SK-N-SH (cell line): Measurements from ENCODE around the gene TREM1. TPM values are rescaled to one million over a fixed set of nuclear protein-coding genes. Genes with fewer than 3 reads are reported as not detected.

ENCODE experiments used
- CTCF ChIA-PET: fragments of 300-600, 350-600 bp; formaldehyde crosslinking; extraction: SDS; loops from one replicate; lab custom pipeline; 2021; lab: Yijun Ruan, JAX
- POLR2A ChIA-PET: fragments of 350-600 bp; sonication (Branson Sonifier 250); formaldehyde crosslinking; extraction: SDS; loops from one replicate; lab custom pipeline; 2020; ENCODE audit warnings: antibody characterized with exemption, inconsistent platforms; lab: Yijun Ruan, JAX
- DNase-seq: peaks from one replicate; pipeline ENCODE4 v3.0.0; 2012
- H2AFZ ChIP-seq: fragments of 200-600 bp; sonication (generic); 2 replicates; pipeline ENCODE4 v1.8.1; 2016; ENCODE audit warnings: antibody characterized with exemption, mild to moderate bottlenecking, low read depth
- H3F3A ChIP-seq: fragments of 200-600 bp; sonication (generic); replicated peaks from 2 replicates; pipeline ENCODE3; 2016; ENCODE audit warnings: antibody characterized with exemption, mild to moderate bottlenecking; ENCODE audit not compliant: insufficient read depth
- H3K27ac ChIP-seq, 2 experiments: fragments of 200-500 bp in 1 of 2; fragments of 200-600 bp in 1 of 2; sonication (Bioruptor generic) in 1 of 2; sonication (generic), shearing (Covaris generic) in 1 of 2; 2 replicates each; pipeline versions ENCODE4 v1.5.1 to v1.6.1; 2014 to 2016; ENCODE audit warnings: low read depth in 2 of 2, inconsistent platforms in 1 of 2, low read length in 1 of 2, mild to moderate bottlenecking in 1 of 2, mixed read lengths in 1 of 2
- H3K27me3 ChIP-seq: fragments of 200-600 bp; sonication (generic), shearing (Covaris generic); 2 replicates; pipeline ENCODE4 v1.6.1; 2016; ENCODE audit warnings: mixed run types; ENCODE audit not compliant: insufficient read depth
- H3K36me3 ChIP-seq, 2 experiments: fragments of 200-500 bp in 1 of 2; fragments of 200-600 bp in 1 of 2; sonication (Bioruptor generic) in 1 of 2; sonication (generic) in 1 of 2; replicated peaks in 1 of 2; 2 replicates each; pipeline versions ENCODE3 to v1.5.1; 2014 to 2016; ENCODE audit warnings: low read length in 1 of 2, mild to moderate bottlenecking in 1 of 2; ENCODE audit not compliant: insufficient read depth in 2 of 2, control insufficient read depth in 1 of 2
- H3K4me1 ChIP-seq, 2 experiments: fragments of 200-500 bp in 1 of 2; fragments of 200-600 bp in 1 of 2; sonication (Bioruptor generic) in 1 of 2; sonication (generic), shearing (Covaris generic) in 1 of 2; 2 replicates each; pipeline versions ENCODE4 v1.5.1 to v1.6.1; 2014 to 2016; ENCODE audit warnings: low read depth in 1 of 2, low read length in 1 of 2, mixed run types in 1 of 2; ENCODE audit not compliant: insufficient read depth in 2 of 2, control insufficient read depth in 1 of 2
- H3K4me2 ChIP-seq: fragments of 200-600 bp; sonication (generic), shearing (Covaris generic); 2 replicates; pipeline ENCODE4 v1.6.1; 2017; ENCODE audit warnings: mixed run types
- H3K4me3 ChIP-seq, 2 experiments: fragments of 200-500 bp in 1 of 2; fragments of 200-600 bp in 1 of 2; sonication (Bioruptor generic) in 1 of 2; sonication (generic), shearing (Covaris generic) in 1 of 2; 2 replicates each; pipeline versions ENCODE4 v1.5.1 to v1.8.1; 2014 to 2016; ENCODE audit warnings: low read depth in 2 of 2, inconsistent platforms in 1 of 2, low read length in 1 of 2, mild to moderate bottlenecking in 1 of 2, mixed read lengths in 1 of 2, moderate library complexity in 1 of 2
- H3K79me2 ChIP-seq: fragments of 200-600 bp; sonication (generic); 2 replicates; pipeline ENCODE4 v1.8.1; 2017; ENCODE audit warnings: mild to moderate bottlenecking; ENCODE audit not compliant: insufficient read depth
- H3K9ac ChIP-seq: fragments of 200-600 bp; sonication (generic); 2 replicates; pipeline ENCODE4 v1.6.1; 2017; ENCODE audit warnings: mixed run types
- H3K9me2 ChIP-seq: fragments of 200-600 bp; sonication (generic); 2 replicates; pipeline ENCODE4 v1.6.1; 2017; ENCODE audit warnings: mixed run types
- H3K9me3 ChIP-seq: fragments of 200-600 bp; sonication (generic); 2 replicates; pipeline ENCODE4 v1.6.1; 2017; ENCODE audit warnings: mixed run types, mild to moderate bottlenecking, moderate library complexity
- H4K20me1 ChIP-seq: fragments of 200-600 bp; sonication (generic); 2 replicates; pipeline ENCODE4 v1.6.1; 2017; ENCODE audit warnings: mild to moderate bottlenecking, mixed run types; ENCODE audit not compliant: insufficient read depth
- CHD2 ChIP-seq: fragments of 150-350 bp; IDR thresholded peaks from 2 replicates; pipeline ENCODE4 v1.6.1; 2018; ENCODE audit warnings: low read length; ENCODE audit not compliant: partially characterized antibody
- ELF1 ChIP-seq: IDR thresholded peaks from 2 replicates; pipeline ENCODE4 v1.4.0; 2012
- EP300 ChIP-seq, 2 experiments: IDR thresholded peaks; 2 replicates each; pipeline versions ENCODE4 v1.4.0 to v1.6.1; 2012; ENCODE audit warnings: borderline replicate concordance in 1 of 2, low read depth in 1 of 2, low read length in 1 of 2
- FOXM1 ChIP-seq: IDR thresholded peaks from 2 replicates; pipeline ENCODE4 v1.4.0; 2012; ENCODE audit warnings: low read depth, mild to moderate bottlenecking
- GABPA ChIP-seq: IDR thresholded peaks from 2 replicates; pipeline ENCODE4 v1.4.0; 2012; ENCODE audit warnings: low read depth, mild to moderate bottlenecking
- JUND ChIP-seq: IDR thresholded peaks from 2 replicates; pipeline ENCODE4 v1.4.0; 2012
- MEF2A ChIP-seq: IDR thresholded peaks from 2 replicates; pipeline ENCODE4 v1.4.0; 2012; ENCODE audit warnings: low read depth, borderline replicate concordance
- MXI1 ChIP-seq: IDR thresholded peaks from 2 replicates; pipeline ENCODE4 v1.6.1; 2012; ENCODE audit warnings: mild to moderate bottlenecking, low read depth, low read length, improper control_type of control experiment
- NFIC ChIP-seq: IDR thresholded peaks from 2 replicates; pipeline ENCODE4 v1.4.0; 2012; ENCODE audit warnings: borderline replicate concordance
- NRF1 ChIP-seq: IDR thresholded peaks from 2 replicates; pipeline ENCODE4 v1.6.1; 2012; ENCODE audit warnings: low read depth, mild to moderate bottlenecking, low read length
- PBX3 ChIP-seq: IDR thresholded peaks from 2 replicates; pipeline ENCODE4; 2012
- POLR2AphosphoS5 ChIP-seq: IDR thresholded peaks from 2 replicates; pipeline ENCODE4 v1.6.1; 2012; ENCODE audit warnings: low read depth, low read length
- RAD21 ChIP-seq: IDR thresholded peaks from 2 replicates; pipeline ENCODE4 v1.6.1; 2012; ENCODE audit warnings: mild to moderate bottlenecking, low read length
- RCOR1 ChIP-seq: fragments of 150-350 bp; IDR thresholded peaks from 2 replicates; pipeline ENCODE4 v1.6.1; 2017; ENCODE audit warnings: antibody characterized with exemption, low read length
- RFX5 ChIP-seq: IDR thresholded peaks from 2 replicates; pipeline ENCODE4 v1.6.1; 2012; ENCODE audit warnings: mild to moderate bottlenecking, improper control_type of control experiment, low read length
- RXRA ChIP-seq: IDR thresholded peaks from 2 replicates; pipeline ENCODE4 v1.4.0; 2012; ENCODE audit warnings: low read depth, mild to moderate bottlenecking, borderline replicate concordance
- SIN3A ChIP-seq: IDR thresholded peaks from 2 replicates; pipeline ENCODE4 v1.6.1; 2012; ENCODE audit warnings: low read depth, mild to moderate bottlenecking, low read length, moderate library complexity, borderline replicate concordance
- SMC3 ChIP-seq: IDR thresholded peaks from 2 replicates; pipeline ENCODE4 v1.6.1; 2012; ENCODE audit warnings: low read depth, low read length, improper control_type of control experiment
- TCF12 ChIP-seq: IDR thresholded peaks from 2 replicates; pipeline ENCODE4 v1.4.0; 2012
- TEAD4 ChIP-seq: IDR thresholded peaks from 2 replicates; pipeline ENCODE4 v1.4.0; 2012; ENCODE audit warnings: mild to moderate bottlenecking, borderline replicate concordance; ENCODE audit not compliant: insufficient read depth
- WGBS: methylation state at CpG from one replicate; pipeline ENCODE4 v1.1.6; 2017; ENCODE audit warnings: low lambda C conversion rate; 5-methylcytosine and 5-hydroxymethylcytosine counted together
- polyA plus RNA-seq, 3 experiments: library from polyadenylated mRNA; depleted of rRNA; stranded (reverse); fragments of >200 nt; gene quantifications; 2 replicates each; pipeline ENCODE4 v1.2.3, GENCODE V29; 2012
- TF ChIP-seq, protein P1 (sequence below): fragments of 150-350 bp; IDR thresholded peaks from 2 replicates; pipeline ENCODE4 v1.6.1; 2017; ENCODE audit warnings: antibody characterized with exemption, low read length, low read depth, borderline replicate concordance
- TF ChIP-seq, protein P2 (sequence below): fragments of 200-600 bp; sonication (generic); IDR thresholded peaks from 2 replicates; pipeline ENCODE4 v1.6.1; 2017; ENCODE audit warnings: antibody characterized with exemption, mild to moderate bottlenecking, moderate library complexity
- TF ChIP-seq, protein P3 (sequence below): fragments of 150-350 bp; IDR thresholded peaks from 2 replicates; pipeline ENCODE4 v1.6.1; 2016; ENCODE audit warnings: mild to moderate bottlenecking, low read depth, low read length
- TF ChIP-seq, protein P4 (sequence below): IDR thresholded peaks from 2 replicates; pipeline ENCODE4 v1.4.0; 2012; ENCODE audit warnings: low read depth, borderline replicate concordance

The TREM1 gene
- polyA plus RNA-seq, 1 of the 3 experiments (the other 2 are of a cell fraction) = not detected

- Histone ChIP-seq H4K20me1 (no peaks in the 10 kb centered on the region), H3K9me2 (no peaks in the 10 kb centered on the region), H3K36me3 (no peaks in the 10 kb centered on the region), H2AFZ (no peak overlapping the region), H3K27ac (no peak overlapping the region), H3K4me3 (no peak overlapping the region), H3K9me3 (no peaks in the 10 kb centered on the region; the same call in 1 of the 2 replicates), H3K9ac (no peak overlapping the region), H3K79me2 (no peaks in the 10 kb centered on the region), H3K27me3 (peaks cover 5% of the 10 kb centered on the region; the same call in 1 of the 2 replicates), H3K4me1 (no peaks in the 10 kb centered on the region), H3K4me2 (no peak overlapping the region), H3F3A (no peaks in the 10 kb centered on the region)
- TF ChIP-seq, protein P1, sequence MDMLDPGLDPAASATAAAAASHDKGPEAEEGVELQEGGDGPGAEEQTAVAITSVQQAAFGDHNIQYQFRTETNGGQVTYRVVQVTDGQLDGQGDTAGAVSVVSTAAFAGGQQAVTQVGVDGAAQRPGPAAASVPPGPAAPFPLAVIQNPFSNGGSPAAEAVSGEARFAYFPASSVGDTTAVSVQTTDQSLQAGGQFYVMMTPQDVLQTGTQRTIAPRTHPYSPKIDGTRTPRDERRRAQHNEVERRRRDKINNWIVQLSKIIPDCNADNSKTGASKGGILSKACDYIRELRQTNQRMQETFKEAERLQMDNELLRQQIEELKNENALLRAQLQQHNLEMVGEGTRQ = no peak
- TF ChIP-seq RAD21 (no peak), SIN3A (no peak), PBX3 (no peak), FOXM1 (no peak), NRF1 (no peak), SMC3 (no peak), ELF1 (no peak), CHD2 (no peak), RXRA (no peak), JUND (no peak), MXI1 (no peak)
- TF ChIP-seq, protein P2, sequence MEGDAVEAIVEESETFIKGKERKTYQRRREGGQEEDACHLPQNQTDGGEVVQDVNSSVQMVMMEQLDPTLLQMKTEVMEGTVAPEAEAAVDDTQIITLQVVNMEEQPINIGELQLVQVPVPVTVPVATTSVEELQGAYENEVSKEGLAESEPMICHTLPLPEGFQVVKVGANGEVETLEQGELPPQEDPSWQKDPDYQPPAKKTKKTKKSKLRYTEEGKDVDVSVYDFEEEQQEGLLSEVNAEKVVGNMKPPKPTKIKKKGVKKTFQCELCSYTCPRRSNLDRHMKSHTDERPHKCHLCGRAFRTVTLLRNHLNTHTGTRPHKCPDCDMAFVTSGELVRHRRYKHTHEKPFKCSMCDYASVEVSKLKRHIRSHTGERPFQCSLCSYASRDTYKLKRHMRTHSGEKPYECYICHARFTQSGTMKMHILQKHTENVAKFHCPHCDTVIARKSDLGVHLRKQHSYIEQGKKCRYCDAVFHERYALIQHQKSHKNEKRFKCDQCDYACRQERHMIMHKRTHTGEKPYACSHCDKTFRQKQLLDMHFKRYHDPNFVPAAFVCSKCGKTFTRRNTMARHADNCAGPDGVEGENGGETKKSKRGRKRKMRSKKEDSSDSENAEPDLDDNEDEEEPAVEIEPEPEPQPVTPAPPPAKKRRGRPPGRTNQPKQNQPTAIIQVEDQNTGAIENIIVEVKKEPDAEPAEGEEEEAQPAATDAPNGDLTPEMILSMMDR = no peak
- TF ChIP-seq, protein P3, sequence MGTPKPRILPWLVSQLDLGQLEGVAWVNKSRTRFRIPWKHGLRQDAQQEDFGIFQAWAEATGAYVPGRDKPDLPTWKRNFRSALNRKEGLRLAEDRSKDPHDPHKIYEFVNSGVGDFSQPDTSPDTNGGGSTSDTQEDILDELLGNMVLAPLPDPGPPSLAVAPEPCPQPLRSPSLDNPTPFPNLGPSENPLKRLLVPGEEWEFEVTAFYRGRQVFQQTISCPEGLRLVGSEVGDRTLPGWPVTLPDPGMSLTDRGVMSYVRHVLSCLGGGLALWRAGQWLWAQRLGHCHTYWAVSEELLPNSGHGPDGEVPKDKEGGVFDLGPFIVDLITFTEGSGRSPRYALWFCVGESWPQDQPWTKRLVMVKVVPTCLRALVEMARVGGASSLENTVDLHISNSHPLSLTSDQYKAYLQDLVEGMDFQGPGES = no peak
- WGBS = 5% methylated on average over 6 of the region's 6 CpGs
- DNase-seq = no peak
- CTCF ChIA-PET = no interaction called here
- POLR2A ChIA-PET = no interaction called here
Observed at GRCh38 chr6:41232667-41233066, 53.8 kb downstream of the TREM1 start.

- no peak overlapping the region for H3K27ac ChIP-seq
- no peak for DNase-seq
- CTCF ChIA-PET = no interaction called here
- no peaks in the 10 kb centered on the region for H3K79me2 ChIP-seq
- 6% methylated on average over 5 of the region's 5 CpGs for WGBS
- no peak overlapping the region for H3K4me2 ChIP-seq
- POLR2A ChIA-PET = no interaction called here
- H3K36me3 ChIP-seq = no peaks in the 10 kb centered on the region
- H3K9ac ChIP-seq = no peak overlapping the region
- no peaks in the 10 kb centered on the region; the same call in 1 of the 2 replicates for H3K9me3 ChIP-seq
- no peaks in the 10 kb centered on the region for H3K4me1 ChIP-seq
- no peaks in the 10 kb centered on the region for H3K9me2 ChIP-seq
- H2AFZ ChIP-seq = no peak overlapping the region
- no peaks in the 10 kb centered on the region for H4K20me1 ChIP-seq
- H3F3A ChIP-seq = no peaks in the 10 kb centered on the region
- peaks cover 5% of the 10 kb centered on the region; the same call in 1 of the 2 replicates for H3K27me3 ChIP-seq
- H3K4me3 ChIP-seq = no peak overlapping the region
- TF ChIP-seq TEAD4 = no peak
- TF ChIP-seq GABPA = no peak
- no peak for TF ChIP-seq ELF1
- no peak for TF ChIP-seq EP300 (IDR thresholded peaks at IDR 0.05; ENCODE audit: borderline replicate concordance in 1 of 2, low read depth in 1 of 2, low read length in 1 of 2)
- TF ChIP-seq SIN3A = no peak
- TF ChIP-seq, protein P1 = no peak
- no peak for TF ChIP-seq TCF12
- TF ChIP-seq RFX5 = no peak
- no peak for TF ChIP-seq MEF2A
- no peak for TF ChIP-seq POLR2AphosphoS5
- no peak for TF ChIP-seq SMC3
- TF ChIP-seq, protein P4, sequence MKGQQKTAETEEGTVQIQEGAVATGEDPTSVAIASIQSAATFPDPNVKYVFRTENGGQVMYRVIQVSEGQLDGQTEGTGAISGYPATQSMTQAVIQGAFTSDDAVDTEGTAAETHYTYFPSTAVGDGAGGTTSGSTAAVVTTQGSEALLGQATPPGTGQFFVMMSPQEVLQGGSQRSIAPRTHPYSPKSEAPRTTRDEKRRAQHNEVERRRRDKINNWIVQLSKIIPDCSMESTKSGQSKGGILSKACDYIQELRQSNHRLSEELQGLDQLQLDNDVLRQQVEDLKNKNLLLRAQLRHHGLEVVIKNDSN = no peak
- TF ChIP-seq RCOR1 = no peak
- no peak for TF ChIP-seq NFIC
- no peak for TF ChIP-seq CHD2
Observed at GRCh38 chr6:41231246-41231645, 55.2 kb downstream of the TREM1 start.
